NCI-H460 (cell line): Measurements from ENCODE around the gene DSTN. TPM values are rescaled to one million over a fixed set of nuclear protein-coding genes. Genes with fewer than 3 reads are reported as not detected.

Experiments used
- DNase-seq: peaks from one replicate; pipeline ENCODE4 v3.0.0-alpha.2; 2016; ENCODE audit warnings: low read depth; ENCODE audit errors: extremely low read depth
- total RNA-seq: library from RNA; depleted of rRNA; stranded (reverse); fragments of >200 nt; shearing (Covaris generic); gene quantifications from 2 replicates; pipeline ENCODE4 v1.2.3, GENCODE V29; 2014

DSTN gene
- total RNA-seq, 1 experiment from 2014 or later: 232 TPM

DNA sequence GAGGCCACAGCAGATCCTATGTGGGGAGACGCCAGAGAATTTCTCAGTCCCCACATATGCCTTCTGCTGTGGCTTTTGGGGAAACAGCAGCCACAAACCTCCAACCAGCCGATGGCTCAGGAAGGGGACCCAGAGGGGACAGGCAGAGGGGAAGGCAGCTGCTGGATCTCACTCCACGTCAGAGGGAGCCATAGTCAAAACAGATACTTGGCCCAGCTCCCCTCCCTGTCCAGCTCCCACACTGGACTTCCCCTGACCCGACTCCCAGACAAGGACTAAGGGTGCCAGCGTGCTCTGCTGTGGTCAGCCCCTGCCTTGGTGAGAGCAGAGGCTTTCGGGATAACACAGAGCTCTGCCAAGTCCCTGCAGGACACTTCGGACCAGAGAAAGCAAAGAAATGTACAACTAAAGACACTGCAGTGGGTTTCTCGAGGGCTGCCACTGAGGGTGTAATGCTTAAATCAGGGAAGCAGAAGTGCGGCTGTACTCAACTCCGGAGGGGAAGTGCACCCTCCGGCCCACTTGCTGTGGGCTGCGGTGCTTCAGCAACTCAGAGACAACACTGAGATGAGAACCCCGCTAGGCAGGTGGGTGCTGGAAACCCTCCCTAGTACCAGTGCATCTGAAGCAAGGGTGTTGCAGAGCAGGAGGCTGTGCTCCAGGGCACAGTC lies 64.9 kb downstream of the DSTN start:
- DNase-seq: no peak

GRCh38 chr20:17635332-17636244 lies 65.7 kb downstream of the DSTN start:
- no peak for DNase-seq

DNA sequence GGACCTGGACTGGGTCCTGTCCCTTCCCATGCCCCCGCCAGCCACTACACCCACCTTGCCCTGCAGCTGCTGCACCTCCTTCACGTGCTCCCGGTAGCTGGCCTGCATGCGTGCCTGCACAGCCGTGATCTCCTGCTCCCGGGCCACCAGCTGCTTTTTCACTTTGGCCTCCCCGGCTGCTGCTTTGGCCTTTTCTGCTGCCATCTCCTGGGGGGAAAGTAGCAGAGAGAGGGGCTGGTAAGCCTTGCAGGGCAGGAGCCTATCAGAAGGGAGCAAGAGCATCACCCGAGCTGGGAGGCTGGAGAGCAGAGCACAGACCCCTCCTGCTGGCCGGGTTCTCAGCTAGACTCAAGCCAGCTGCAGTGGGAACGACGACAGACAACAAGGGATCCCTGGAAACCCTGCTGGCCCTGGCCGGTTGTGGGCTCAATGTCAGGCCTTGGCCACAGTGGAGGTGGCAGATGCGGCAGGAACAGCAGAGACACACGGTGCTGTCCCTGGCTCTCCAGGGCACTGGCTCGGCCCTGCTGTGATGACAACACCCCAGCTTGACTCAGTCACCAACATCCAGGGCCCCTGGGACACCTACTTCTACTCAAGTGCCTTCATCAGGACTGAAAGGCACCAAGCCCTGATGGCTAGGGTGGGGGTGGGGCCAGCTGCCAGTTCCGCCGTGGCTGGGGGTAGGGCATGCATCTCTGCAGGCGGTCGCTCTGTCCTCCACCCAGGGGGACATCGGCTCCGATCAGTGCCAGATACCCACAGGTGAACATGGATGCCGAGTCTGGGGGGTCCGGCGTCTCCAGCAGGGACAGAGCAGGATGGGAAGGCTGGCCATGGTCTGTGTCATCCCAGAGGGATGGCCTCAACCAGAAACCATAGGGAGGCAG lies 66.9 kb downstream of the DSTN start:
- no peak for DNase-seq

DNA sequence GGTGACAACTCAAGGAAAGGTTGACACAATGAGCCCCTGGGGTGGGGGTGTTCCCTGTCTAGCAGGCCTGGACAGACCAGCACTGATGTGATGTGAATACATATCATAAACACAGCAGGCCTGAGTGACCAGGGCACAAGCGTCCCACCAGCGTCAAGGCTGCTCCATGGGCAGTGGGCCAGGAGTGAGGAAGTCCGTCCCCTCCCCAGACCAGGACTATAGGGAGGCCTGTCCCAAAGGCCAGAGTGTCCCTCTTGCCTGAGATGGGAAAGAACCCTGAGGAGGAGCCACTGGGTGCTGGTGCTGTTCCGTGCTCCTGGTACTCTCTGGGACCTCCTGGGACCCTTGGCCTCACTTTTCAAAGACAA lies 67.5 kb downstream of the DSTN start:
- DNase-seq: no peak

- DNase-seq: no peak
Observed at GRCh38 chr20:17637985-17638640, 68.2 kb downstream of the DSTN start.

- no peak for DNase-seq
Observed at GRCh38 chr20:17638835-17639407, 69.0 kb downstream of the DSTN start.

DNA sequence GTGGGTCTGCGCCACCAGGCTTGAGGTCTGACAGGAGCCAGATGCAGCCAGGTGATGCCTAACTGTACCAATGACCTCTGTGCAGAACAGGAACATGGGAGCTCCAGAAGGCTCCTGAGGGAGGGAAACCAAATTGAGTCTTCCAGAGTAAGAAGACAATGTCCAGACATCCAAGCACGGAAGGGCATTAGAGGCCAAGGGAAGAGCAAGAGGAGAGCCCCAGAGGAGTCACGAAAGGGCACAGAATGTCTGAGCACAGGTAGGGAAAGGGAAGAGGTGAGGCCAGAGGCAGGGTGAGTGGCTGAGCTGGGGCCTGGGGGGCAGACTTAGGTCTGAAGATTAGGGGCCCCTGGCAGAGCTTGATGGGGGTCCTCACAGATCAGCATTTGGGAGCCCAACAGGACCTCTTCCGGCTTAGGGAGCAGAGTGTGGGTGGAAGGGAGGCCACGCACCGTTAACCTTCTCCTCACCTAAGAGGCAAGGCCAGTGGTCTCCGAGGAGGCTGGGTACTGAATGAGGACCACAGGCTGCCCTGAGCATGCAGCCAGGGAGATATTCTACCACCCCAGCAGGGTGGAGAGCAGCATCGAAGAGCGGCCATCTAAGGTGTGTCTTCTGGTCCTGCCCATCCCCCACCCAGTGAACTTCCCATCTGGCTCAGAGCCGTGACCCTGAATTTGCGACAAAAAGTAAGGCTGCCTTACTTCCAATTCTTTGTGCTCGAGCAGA lies 70.4 kb downstream of the DSTN start:
- DNase-seq: no peak

GRCh38 chr20:17640875-17641378 lies 71.1 kb downstream of the DSTN start:
- DNase-seq: no peak

- no peak for DNase-seq
Observed at GRCh38 chr20:17641520-17641964, 71.7 kb downstream of the DSTN start.

DNA sequence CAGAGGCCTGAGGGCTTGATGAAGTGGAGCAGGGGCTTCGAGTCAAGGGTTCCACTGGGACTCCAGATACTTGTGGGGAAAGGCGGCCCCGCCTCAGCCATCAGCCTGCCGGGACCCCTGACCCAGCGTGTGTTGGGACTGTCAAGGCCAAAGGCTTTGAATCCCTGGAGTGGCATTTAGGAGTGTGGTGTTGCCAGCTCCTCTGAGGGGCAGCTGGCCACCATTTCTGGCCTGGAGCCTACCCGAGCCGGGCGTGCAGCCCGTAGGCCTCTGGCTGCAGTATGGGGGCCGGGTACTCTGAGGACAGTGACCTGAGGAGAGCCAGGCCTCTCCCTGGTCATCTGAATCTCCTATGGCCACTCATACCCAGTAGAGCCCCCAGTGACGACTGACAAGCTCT lies 72.1 kb downstream of the DSTN start:
- no peak for DNase-seq

GRCh38 chr20:17642404-17643269 lies 72.8 kb downstream of the DSTN start:
- DNase-seq: no peak

- DNase-seq: no peak
Observed at GRCh38 chr20:17643531-17644188, 73.8 kb downstream of the DSTN start.

- no peak for DNase-seq
Observed at GRCh38 chr20:17644451-17644850, 74.6 kb downstream of the DSTN start.

GRCh38 chr20:17645010-17645409 lies 75.1 kb downstream of the DSTN start:
- no peak for DNase-seq

DNA sequence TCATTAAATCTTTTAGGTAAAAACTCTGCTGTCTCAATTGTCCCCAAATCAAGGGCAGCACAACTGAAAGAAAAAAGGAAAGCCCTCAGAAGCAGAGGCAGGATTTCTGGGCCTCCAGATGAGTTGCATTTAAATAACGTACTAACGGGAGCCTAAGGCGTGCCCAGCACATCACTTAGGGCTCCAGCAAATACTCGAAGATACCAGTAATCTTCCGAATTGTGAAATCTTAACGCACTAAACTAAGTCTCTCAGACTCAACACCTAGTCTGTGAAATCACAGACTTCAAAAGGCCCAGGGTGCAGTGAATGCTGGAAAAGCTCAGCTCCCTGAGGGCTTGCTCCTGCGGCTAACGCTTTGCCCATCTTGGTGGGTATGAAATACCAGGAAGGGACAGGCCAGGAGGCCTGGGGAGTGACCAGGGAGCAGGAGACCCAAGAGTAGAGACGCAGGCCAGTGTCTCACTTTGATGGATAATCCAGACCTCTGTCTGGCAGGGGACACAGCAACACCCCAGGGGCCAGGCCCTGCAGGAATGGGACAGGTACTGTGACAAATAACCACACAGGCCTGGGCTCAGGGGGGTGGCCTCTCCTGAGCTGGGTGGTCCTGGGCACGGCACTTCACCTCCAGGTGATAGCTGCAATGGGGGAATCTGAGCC lies 75.8 kb downstream of the DSTN start:
- DNase-seq: no peak

GRCh38 chr20:17646209-17646960 lies 76.5 kb downstream of the DSTN start:
- DNase-seq: no peak

GRCh38 chr20:17646961-17647301 lies 77.1 kb downstream of the DSTN start:
- no peak for DNase-seq
